ENCODE measurements around the gene SZT2.
A peak's percentile ranks its signal among the peaks of the same experiment; 100 is the strongest.
"Not testable (repeated sequence)": the region's sequence is repeated elsewhere in the genome, so short reads cannot be mapped to it uniquely, and the experiment has no call there.

Gene SZT2

GRCh38 chr1:43363283-43363934 lies 26.3 kb upstream of the SZT2 start:
- no peak for DNase-seq

- no peak for DNase-seq
Observed at GRCh38 chr1:43363935-43364525, 25.7 kb upstream of the SZT2 start.

- no peak for DNase-seq
Observed at GRCh38 chr1:43365678-43366077, 24.0 kb upstream of the SZT2 start.

- peak; percentile 60 for DNase-seq
Observed at GRCh38 chr1:43366179-43366578, 23.5 kb upstream of the SZT2 start.

- DNase-seq = no peak
Observed at GRCh38 chr1:43366601-43367025, 23.1 kb upstream of the SZT2 start.

GRCh38 chr1:43367026-43367903 lies 22.4 kb upstream of the SZT2 start:
- peak; percentile 56 for DNase-seq

GRCh38 chr1:43367904-43368645 lies 21.6 kb upstream of the SZT2 start, which contains the start of gene ELOVL1:
ELOVL1 (minus strand) TSS chr1:43368011; CDS start chr1:43365609, 2,402 bp downstream.
- DNase-seq = peak; percentile 94

- DNase-seq = no peak
Observed at GRCh38 chr1:43368646-43369020, 21.1 kb upstream of the SZT2 start.

- not testable (repeated sequence) for DNase-seq
Observed at GRCh38 chr1:43369779-43370178, 19.9 kb upstream of the SZT2 start.

GRCh38 chr1:43370564-43370963 lies 19.1 kb upstream of the SZT2 start:
- no peak for DNase-seq

- no peak for DNase-seq
Observed at GRCh38 chr1:43372172-43372571, 17.5 kb upstream of the SZT2 start.

- no peak for DNase-seq
Observed at GRCh38 chr1:43373066-43373940, 16.4 kb upstream of the SZT2 start.

GRCh38 chr1:43376723-43377235 lies 12.9 kb upstream of the SZT2 start:
- no peak for DNase-seq

- no peak for DNase-seq
Observed at GRCh38 chr1:43377831-43378230, 11.9 kb upstream of the SZT2 start.

GRCh38 chr1:43379476-43379875 lies 10.2 kb upstream of the SZT2 start:
- DNase-seq = no peak

- no peak for DNase-seq
Observed at GRCh38 chr1:43381612-43382011, 8.1 kb upstream of the SZT2 start.

GRCh38 chr1:43382027-43382779 lies 7.5 kb upstream of the SZT2 start:
- no peak for DNase-seq

- no peak for DNase-seq
Observed at GRCh38 chr1:43383449-43383848, 6.2 kb upstream of the SZT2 start.

GRCh38 chr1:43386676-43387075 lies 3.0 kb upstream of the SZT2 start:
- no peak for DNase-seq

GRCh38 chr1:43387976-43388599 lies 1.6 kb upstream of the SZT2 start:
- DNase-seq = no peak

GRCh38 chr1:43388613-43389012 lies 1.1 kb upstream of the SZT2 start:
- DNase-seq = no peak

All from NCI-H526 treated with DMSO at 0.1 percent for 48 hours (cell line).